GM21717 (cell line): ENCODE measurements around the gene SLC25A44.
"Not testable (repeated sequence)": the region's sequence is repeated elsewhere in the genome, so short reads cannot be mapped to it uniquely, and the experiment has no call there.

Experiments
- ATAC-seq: cut with Tn5 transposase; IDR thresholded peaks from one replicate; pipeline ENCODE4 v1.9.1; 2021; ENCODE audit warnings: mild to moderate bottlenecking, moderate library complexity; ENCODE audit not compliant: unreplicated experiment

SLC25A44 gene

DNA sequence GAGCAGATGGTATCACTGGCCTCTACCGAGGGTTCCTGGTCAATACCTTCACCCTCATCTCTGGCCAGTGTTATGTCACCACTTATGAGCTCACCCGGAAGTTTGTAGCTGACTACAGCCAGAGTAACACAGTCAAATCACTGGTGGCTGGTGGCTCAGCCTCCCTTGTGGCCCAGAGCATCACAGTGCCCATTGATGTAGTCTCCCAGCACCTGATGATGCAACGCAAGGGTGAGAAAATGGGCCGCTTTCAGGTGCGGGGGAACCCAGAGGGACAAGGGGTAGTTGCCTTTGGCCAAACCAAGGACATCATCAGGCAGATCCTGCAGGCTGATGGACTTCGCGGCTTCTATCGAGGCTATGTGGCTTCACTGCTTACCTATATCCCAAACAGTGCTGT, 6.1 kb downstream of the SLC25A44 start:
- ATAC-seq, result no peak

DNA sequence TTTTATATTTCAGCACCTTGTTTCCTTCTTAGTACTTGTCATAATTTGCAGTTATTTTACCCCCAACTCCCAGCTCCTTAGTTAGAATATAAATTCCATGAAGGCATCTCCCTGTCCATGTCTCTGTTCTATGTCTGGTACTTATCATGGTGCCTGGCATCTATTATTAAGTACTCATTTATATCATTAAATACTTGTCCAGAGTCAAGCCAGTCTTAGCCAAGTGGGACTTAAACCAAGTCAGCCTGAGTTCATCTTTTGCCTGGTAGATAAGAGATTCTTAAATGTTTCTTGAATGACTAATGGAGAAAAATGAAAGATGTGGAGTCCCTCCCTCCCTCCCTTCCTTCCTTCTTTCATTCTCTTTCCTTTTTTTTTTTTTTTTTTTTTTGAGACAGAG, 9.4 kb downstream of the SLC25A44 start:
- ATAC-seq, result no peak

DNA sequence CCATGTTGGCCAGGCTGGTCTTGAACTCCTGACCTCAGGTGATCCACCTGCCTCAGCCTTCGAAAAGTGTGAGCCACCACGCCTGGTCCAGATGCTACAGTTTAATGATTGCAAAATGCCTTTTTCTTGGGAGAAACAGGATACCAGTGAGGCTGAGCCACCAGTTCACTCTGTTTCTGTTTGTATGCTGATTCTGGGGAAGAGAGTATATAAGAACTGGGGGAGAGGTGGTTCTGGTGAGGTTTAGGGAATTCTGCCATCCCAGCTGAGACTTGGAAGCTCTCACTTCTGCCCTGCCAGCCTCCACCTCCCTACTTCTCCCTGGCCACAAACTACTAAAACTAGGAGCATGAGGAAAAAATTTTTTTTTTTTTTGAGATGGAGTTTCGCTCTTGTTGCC, 10.8 kb downstream of the SLC25A44 start:
- no peak for ATAC-seq

DNA sequence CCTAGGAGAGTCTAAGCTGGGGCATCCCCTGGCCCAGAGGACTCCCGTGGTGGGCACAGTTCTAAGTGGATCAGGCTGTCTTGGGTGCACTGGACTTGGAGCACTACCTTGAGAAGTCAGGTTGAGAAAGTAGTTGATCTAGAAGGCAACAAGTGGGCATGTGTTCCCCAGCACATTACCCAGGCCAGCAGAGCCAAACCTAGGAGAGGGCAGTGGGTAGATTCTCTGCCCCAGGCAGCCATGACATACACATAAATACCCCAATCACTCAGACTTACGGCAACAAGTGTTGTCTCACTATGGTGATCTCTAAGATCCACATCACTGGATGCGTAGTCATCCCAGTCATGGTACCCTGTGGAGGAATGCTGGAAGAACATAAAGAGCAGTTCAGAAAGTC, 17.3 kb downstream of the SLC25A44 start:
- ATAC-seq, result no peak

DNA sequence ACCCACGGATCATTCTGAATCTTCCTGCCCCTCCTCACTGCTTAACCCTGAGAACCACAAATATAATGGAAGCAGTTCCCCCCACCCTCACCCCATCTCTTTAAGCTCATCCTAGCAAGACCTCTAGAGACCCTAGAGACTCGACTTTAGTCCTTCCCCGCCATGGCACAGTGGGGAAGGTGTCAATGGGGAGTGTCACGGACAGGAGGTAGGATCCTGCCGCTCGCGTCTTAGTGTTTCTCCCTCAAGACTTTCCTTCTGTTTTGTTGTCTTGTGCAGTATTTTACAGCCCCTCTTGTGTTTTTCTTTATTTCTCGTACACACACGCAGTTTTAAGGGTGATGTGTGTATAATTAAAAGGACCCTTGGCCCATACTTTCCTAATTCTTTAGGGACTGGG, 18.2 kb downstream of the SLC25A44 start:
- ATAC-seq, result no peak

DNA sequence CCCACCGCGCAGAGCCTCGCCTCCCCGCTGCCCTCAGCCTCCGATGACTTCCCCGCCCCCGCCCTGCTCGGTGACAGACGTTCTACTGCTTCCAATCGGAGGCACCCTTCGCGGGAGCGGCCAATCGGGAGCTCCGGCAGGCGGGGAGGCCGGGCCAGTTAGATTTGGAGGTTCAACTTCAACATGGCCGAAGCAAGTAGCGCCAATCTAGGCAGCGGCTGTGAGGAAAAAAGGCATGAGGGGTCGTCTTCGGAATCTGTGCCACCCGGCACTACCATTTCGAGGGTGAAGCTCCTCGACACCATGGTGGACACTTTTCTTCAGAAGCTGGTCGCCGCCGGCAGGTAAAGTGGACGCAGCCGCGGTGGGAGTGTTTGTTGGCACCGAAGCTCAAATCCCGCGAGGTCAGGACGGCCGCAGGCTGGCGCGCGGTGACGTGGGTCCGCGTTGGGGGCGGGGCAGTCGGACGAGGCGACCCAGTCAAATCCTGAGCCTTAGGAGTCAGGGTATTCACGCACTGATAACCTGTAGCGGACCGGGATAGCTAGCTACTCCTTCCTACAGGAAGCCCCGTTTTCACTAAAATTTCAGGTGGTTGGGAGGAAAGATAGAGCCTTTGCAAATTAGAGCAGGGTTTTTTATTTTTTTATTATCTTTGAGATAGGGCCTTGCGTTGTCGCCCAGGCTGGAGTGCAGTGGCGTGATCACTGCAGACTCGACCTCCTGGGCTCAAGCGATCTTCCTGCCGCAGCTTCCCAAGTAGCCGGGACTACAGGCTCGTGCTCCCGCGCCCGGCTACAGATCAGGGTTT, 19.1 kb downstream of the SLC25A44 start, which contains the start of gene PMF1:
Gene PMF1 (plus strand): TSS at position 175 of the 811 bp plus-strand sequence. CDS start 9 bp downstream, at position 184.
- peak; percentile 84 for ATAC-seq

DNA sequence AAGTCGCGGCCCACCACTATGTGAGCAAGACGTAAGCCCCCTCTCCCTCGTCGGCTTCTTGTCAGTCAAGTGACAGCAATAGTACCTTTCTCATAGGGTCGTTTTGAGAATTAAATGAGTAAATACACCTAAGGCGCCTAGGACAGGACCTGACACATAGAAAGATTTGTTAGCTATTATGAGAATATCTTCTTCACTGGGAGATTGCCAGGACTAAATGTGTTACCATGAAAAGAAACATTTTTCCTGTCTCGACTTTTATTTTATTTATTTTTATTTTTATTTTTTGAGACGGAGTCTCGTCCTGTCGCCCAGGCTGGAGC, 19.7 kb downstream of the SLC25A44 start:
- ATAC-seq, result no peak

DNA sequence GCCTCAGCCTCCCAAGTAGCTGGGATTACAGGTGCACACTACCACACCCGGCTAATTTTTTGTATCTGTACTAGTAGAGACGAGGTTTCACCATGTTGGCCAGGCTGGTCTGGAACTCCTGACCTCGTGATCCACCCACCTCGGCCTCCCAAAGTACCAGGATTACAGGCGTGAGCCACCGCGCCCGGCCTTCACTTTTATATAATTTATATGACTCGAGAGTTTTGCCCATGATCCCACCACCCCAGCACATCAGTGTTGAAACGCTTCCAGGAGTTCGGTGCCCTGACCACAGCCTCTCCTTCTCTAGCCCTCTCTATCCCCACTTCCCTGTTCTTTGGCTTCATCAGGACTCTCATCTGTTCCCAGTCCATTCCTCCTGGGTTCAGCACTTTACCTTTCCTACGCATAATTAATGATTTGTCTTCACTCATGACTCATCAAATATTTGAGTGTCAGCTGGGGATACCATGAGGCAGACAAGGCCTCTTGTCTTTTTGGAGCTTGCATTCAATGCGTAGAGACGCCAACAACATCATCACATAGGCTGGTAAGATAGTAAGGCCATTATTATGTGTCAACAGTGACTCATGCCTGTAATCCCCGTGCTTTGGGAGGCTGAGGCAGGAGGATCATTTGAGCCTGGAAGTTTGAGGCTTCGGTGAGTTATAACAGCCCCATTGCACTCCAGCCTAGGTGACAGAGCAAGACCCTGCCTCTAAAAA, 20.3 kb downstream of the SLC25A44 start:
- no peak for ATAC-seq

DNA sequence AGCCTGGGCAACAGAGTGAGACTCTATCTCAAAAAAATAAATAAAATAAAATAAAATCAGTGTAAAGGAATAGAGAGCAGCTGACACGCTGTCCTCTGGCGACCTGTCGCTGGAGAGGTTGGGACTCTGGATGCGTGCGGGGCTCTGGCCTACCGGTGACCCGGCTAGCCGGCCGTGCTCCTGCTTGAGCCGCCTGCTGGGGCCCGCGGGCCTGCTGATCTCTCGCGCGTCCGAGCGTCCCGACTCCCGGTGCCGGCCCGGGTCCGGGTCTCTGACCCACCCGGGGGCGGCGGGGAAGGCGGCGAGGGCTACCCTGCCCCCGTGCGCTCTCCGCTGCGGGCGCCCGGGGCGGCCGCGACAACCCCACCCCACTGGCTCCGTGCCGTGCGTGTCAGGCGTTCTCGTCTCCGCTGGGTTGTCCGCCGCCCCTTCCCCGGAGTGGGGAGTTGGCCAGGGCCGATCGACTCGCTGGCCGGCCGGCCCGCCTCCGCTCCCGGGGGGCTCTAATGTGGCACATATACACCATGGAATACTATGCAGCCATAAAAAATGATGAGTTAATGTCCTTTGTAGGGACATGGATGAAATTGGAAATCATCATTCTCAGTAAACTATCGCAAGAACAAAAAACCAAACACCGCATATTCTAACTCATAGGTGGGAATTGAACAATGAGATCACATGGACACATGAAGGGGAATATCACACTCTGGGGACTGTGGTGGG, 22.6 kb downstream of the SLC25A44 start:
- not testable (repeated sequence) for ATAC-seq

DNA sequence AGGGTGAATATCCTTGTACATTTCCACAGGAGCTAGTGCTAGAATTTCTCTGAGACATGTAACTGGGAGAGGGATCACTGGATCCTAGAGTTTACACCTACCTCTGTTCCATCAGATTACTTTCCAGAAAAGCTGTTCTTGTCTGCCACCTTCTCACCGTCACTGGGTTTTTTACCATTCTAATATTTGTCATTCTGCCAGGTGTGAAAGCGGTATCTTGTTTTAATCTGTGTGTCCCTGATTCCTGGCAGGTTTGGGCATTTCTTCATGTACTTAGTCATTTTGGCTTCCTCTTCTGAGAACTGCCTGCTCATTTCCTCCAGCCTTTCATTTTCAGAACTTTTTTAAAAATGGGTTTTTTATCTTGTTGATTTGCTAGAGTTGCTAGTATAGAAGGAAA, 24.0 kb downstream of the SLC25A44 start:
- no peak for ATAC-seq

DNA sequence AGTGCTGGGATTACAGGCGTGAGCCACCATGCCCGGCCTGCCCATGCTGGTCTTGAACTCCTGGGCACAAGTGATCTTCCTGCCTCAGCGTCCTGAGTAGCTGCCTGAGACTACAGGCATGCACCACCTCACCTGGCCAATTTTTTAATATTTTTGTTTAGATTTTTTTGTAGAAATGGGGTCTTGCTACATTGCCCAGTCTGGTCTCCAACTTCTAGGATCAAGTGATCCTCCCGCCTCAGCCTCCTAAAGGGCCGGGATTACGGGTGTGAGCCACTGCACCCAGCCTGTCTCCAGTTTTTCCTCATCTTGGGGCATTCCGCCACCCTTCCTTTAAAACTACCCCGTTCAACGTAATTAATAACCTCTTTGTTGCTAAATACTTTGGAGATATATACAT, 26.3 kb downstream of the SLC25A44 start:
- ATAC-seq, result no peak

DNA sequence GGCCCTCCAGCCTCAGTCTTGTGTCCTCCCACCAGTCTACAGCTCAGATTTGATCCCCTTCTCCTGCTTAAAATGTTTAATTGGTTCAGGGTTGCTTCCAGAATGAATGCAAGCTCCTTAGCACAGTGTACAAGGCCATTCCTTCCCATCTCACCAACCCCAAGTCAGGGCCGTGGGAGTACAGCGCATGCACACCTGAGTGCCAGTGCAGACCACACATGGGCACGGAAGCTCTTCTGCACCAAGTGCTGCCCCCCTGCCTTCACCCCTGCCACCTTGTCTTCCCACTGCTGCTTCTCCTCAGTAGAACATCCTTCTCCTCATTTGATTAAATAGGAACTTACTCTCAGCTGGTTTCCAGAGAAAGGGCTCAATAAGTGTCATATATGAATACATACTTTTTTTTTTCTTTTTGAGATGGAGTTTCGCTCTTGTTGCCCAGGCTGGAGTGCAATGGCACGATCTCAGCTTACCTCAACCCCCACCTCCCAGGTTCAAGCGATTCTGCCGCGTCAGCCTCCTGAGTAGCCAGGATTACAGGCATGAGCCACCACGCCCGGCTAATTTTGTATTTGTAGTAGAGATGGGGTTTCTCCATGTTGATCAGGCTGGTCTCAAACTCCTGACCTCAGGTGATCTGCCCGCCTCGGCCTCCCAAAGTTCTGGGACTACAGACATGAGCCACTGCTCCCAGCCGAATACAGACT, 28.2 kb downstream of the SLC25A44 start:
- ATAC-seq, result no peak

DNA sequence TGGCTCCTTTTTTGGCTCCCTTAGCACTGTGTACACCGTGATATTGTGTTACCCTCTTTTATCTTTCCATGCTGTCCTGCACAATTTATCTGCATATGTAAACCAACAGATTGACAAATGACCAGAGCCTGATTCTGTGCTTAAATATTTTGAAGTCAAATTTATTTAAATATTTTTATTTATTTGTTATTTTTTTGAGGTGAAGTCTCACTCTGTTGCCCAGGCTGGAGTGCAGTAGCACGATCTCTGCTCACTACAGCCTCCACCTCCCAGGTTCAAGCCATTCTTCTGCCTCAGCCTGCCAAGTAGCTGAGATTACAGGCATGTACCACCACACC, 31.7 kb downstream of the SLC25A44 start:
- ATAC-seq, result peak; percentile 2

DNA sequence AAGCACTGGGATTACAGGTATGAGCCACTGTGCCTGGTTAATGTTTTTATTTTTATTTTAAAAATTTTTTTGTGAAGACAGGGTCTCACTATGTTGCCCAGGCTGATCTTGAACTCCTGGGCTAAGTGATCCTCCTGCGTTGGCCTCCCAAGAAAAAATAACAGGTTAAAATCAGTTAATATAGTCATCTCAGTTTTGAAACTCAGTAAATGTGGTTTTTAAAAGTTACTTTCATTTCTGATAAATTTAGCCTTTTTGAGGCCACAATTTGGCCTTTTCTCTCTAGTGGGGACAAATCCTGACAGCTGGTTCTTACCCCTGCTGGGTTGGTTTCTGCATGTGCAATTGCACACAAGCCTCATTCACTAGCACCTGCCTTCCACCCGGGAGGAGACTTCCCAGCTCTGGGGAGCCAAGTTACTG, 32.2 kb downstream of the SLC25A44 start:
- peak; percentile 54 for ATAC-seq

DNA sequence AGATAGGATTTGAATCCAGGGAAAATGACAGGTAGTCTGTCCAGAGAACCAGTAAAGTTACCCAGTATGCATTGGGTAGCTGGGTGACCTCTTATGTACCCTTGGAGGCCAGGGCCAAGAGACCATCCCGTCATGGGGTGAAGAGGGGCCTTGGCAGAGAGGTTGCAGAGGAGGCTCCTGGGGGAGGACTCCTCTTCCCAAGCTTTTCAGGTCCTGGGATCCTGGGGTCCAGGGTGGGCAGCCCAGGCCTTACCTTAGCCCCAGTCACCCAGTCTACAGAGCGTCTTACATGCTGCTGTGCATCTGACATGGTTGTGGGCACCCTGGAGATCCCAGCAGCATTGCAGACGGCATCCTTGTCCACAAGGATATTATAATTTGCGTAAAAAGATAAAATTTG, 32.9 kb downstream of the SLC25A44 start:
- peak; percentile 4 for ATAC-seq

DNA sequence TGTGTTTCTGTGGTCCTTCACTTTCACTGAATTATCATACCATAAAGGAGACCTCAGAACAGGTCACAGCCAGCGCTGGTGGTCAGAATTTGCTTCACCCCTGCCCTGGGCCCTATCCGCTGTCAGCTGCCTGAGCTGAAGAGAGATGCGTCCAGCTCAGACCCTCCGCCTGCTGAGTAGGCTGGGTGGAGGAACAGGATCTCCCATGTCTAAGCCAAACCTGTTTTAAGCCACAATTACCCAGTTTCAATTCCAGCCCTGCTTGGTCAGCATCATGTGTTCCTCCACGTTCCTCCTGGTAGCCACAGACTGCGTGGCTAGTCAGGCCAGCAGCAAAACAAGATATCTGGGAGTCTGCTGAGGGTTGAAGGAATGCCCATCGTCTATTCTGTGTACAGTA, 34.6 kb downstream of the SLC25A44 start:
- ATAC-seq, result no peak

DNA sequence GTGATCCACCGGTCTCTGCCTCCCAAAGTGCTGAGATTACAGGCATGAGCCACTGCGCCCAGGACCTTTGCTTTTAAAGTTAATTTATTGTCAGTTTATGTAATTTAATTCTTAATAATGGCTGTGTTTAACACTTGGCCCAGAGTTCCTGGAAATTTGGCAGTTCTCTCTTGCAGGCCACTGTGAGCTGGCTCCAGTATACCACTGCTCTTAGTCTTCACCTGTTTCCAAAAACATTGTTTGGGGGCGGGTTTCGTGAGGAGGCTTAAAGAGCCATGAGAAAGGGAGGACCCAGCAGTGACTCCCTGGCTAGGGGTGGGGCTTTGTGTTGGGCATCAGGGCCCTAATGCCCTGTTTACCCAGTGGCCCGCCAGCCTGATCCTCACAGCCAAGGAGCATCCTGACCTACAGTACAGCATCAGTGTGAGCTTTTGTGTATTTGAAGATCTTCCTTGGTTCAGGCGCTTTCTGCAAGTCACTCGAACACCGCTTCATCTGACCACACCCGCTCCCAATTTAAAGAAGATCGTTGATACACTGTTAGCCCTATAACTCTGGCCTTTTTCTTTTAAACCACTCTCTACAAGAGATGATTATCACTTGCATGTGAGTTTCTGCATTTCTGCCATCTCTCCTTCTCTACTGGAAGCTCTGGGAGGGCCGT, 36.0 kb downstream of the SLC25A44 start:
- ATAC-seq, result no peak

DNA sequence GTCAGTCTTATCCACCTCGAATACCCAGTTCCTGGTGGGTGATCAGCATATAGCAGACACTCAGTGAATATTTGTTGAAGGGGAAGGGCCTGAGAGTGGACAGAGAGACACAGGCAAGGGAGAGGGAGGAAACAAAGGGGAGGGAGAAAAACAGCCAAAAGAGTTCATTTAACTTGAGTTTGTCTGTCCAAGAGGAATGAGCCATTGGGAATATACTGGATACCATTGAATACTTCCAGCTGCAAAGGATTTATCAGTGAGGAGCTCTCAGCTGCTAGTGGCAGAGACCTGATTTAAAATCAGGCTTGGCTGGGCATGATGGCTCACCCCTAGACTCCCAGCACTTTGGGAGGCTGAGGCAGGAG, 36.6 kb downstream of the SLC25A44 start:
- ATAC-seq, result no peak

DNA sequence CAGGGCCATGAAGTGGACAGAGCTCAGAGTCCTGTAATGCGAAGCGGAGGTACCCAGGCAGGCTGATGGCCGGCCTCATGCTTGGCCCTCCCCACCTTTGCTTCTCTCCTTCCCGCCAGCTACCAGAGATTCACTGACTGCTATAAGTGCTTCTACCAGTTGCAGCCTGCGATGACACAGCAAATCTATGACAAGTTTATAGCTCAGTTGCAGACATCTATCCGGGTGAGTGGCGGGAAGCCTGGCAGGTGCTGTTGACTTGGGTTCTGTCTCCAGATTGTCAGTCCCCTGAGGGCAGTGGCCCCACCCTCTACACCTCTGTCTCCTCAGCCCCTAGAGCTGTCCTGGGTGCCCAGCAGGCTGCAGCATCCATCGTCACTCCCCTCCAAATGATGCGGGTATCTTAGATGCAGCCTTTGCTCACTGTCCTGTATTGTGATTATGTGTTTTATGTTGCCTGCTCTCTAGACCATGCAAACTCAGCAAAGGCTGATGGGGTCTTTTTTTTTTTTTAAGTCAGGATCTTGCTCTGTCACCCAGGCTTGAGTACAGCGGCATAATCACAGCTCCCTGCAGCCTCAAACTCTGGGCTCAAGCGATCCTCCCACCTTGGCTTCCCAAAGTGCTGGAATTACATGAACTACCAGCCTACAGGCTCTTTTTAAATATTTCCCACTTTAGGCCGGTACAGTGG, 38.4 kb downstream of the SLC25A44 start:
- no peak for ATAC-seq

DNA sequence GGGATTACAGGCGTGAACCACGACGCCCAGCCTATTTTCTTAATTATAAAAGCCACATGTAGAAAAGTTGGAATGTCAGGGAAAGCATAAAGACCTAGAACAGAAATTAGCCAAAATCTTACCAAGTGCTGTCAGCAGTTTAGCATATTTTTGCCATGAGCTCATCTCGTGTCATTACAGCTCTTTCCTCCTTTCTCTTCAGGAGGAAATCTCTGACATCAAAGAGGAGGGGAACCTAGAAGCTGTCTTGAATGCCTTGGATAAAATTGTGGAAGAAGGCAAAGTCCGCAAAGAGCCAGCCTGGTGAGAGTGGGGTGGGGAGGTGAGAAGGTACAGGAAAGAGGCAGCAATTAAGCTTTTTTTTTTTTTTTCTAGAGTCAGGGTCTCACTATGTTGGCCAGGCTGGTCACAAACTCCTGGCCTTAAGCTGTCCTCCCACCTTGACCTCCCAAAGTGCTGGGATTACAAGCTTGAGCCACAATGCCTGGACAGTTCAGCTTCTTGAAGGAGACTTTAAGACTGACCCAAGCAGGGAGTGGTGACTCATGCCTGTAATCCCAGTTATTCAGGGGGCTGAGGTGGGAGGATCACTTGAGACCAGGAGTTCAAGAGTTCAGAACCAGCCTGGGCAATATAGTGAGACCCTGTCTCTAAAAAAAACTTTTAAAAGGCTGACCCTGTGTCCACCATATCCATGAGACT, 39.7 kb downstream of the SLC25A44 start:
- ATAC-seq, result no peak
